T47D (cell line): ENCODE results near the gene CACNA1A.
A peak's percentile ranks its signal among the peaks of the same experiment; 100 is the strongest.

Experiments used
- DNase-seq, 2 experiments: peaks; one replicate each; pipeline versions ENCODE4 v3.0.0 to v3.0.0-alpha.2; 2011 to 2012; ENCODE audit warnings: low read depth in 1 of 2, low spot score in 1 of 2
- JUND ChIP-seq: IDR thresholded peaks from 2 replicates; pipeline ENCODE4 v1.6.1; 2012; ENCODE audit warnings: low read depth
- in situ Hi-C: cut with HindIII; loops from 2 replicates; pipeline ENCODE4 v1.10.0; 2016; ENCODE audit warnings: low sequenced_read_pairs, low pct_unique_long_range_greater_than_20kb

The CACNA1A gene

DNA sequence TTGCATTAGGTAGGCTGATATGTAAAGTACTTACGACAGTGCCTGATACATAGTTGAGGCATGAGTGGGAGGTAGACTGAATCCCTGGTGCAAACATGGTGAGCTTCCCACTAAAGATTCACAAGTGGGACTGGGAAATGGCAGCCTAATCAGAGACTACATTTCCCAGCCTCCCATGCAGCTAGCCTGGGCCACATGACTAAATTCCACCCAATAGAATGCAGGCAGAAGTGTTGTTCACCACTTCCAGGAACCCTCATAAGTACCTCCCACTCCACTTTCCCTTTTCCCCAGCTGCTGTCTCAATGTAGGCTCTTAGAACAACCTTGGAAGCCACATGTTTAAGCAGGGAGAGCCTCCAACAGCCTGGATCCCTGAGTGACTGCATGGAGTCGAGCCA lies 104.9 kb downstream of the CACNA1A start:
- peak; percentile 7 to 63 for DNase-seq
- in situ Hi-C loops: no loop called here
- TF ChIP-seq JUND: no peak

DNA sequence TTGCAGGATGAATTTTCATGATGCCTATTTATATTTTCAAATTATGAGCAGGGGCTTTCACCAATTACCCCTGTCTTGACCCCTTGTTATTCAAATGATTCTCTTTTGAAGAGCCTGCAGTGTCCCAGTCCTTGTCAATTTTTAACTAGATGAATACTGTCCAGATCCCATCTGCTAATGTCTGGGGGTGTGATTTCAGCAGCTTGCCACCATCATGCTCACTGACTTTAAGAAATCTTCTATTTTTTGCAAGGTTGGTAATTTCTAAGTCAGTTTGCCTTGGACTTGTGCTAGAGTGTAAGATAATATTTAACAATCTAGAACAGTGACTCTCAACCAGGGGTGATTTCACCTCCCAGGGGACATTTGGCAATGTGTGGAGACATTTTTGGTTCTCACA lies 106.0 kb downstream of the CACNA1A start:
- no peak for DNase-seq
- in situ Hi-C loops: no loop called here
- no peak for TF ChIP-seq JUND

DNA sequence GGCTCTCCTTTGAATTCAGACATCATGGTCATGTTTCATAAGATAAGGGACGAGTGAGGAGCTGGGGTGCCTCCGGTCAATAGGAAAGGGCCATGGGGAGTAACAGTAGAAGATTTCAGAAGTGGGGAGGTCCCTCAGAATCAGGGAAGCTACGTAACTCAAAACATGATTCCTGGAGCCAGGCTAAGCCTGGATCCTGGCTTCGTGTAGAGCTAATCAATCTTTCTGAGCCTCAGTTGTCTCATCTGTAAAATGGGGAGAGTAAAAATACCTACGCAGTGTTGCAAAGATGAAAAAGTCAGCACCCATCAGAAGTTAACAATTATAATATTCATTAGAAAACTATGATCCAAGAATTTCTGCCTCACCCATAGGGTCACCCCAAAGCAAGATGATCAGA lies 106.5 kb downstream of the CACNA1A start:
- in situ Hi-C loops: no loop called here
- no peak for DNase-seq
- TF ChIP-seq JUND: no peak

DNA sequence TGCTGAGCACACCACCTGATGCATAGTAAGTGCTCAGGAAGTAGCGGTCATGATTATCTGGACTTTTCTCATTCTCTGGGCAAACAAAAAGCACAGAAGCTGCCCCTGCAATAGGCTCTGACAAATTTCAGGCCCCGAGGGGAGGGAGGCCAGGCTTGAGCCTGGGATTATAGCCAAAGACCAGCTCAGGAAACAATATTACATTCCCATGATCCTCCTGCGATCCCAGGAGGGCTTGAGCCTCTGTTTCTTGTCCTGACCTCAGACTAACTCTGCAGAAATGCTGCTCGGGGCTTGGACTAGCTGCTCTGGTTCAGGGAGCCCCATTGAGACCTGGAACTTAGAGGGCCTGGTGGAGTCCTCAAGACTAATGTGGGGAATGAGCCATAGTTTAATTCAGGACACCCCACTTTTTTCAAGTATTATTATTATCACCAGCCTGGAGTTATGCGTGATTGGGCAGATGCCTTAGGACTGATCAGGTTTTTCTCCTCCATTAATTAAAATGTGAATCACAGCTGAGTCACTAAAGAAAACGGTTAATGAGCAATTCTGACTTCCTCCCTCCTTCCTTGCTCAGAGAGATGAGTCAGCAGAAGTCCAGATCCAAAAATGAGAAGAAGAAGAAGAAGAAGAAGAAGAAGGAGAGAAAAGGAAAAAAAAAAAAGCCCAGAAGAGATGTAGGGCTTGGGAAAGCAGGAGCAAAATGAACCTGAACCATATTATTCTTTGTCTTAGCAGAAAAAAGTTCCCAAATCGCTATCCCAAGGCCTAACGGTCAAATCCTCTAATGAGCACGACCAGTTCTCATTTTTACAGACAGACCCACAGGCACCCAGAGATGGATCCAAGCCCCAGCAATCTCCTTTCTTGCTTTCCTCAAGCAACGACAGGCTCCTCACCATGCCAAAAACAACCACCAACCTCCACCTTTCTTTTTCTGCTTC lies 107.2 kb downstream of the CACNA1A start:
- DNase-seq: no peak
- no peak for TF ChIP-seq JUND
- in situ Hi-C loops: no loop called here

- in situ Hi-C loops: no loop called here
- TF ChIP-seq JUND: no peak
- DNase-seq: no peak
These were observed 108.1 kb downstream of the CACNA1A start for GRCh38 chr19:13398182-13398581.

GRCh38 chr19:13396250-13397080 lies 109.8 kb downstream of the CACNA1A start:
- in situ Hi-C loops: no loop called here
- DNase-seq: peak in 1 of 2 experiments; percentile 13
- TF ChIP-seq JUND: no peak

DNA sequence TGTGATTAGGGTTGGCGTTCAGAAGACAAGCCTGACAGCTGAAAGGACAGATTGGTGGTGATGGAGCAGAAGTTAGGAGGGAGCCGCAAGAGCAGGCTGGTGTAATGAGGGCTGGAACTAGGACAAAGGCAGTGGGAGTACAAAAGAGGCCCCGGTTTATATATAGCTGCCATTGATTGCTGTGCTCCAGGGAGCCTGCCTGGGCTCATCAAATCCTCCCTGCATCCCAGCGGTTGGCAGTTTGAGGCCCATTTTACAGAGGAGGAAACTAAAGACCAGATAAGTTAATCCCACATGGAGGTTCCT lies 123.7 kb downstream of the CACNA1A start:
- no peak for DNase-seq
- no peak for TF ChIP-seq JUND
- in situ Hi-C loops: no loop called here

GRCh38 chr19:13381827-13382632 lies 124.2 kb downstream of the CACNA1A start:
- no peak for DNase-seq
- in situ Hi-C loops: no loop called here
- no peak for TF ChIP-seq JUND

GRCh38 chr19:13376537-13376936 lies 129.7 kb downstream of the CACNA1A start:
- in situ Hi-C loops: no loop called here
- DNase-seq: no peak
- TF ChIP-seq JUND: no peak

DNA sequence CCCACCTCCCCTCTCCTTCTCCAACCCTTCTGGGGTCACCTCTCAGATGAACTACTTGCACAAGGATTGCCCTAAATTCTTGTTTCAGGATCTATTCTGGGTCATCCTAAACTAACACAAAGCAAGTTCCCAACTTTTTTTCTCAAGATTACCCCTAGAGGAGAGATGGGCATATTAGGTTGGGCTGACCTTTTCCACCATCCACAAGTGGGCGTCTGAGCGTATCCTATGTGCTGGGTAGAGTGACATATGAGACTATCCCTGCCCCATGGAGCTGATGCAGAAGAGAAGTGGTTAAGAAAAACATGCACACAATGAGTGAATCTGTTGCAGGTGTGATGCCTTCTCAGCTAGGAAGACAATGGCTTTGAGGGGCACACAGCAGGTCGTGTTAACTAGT lies 132.7 kb downstream of the CACNA1A start:
- DNase-seq: no peak
- in situ Hi-C loops: no loop called here
- no peak for TF ChIP-seq JUND

GRCh38 chr19:13370948-13371347 lies 135.3 kb downstream of the CACNA1A start:
- in situ Hi-C loops: no loop called here
- no peak for DNase-seq
- TF ChIP-seq JUND: no peak

DNA sequence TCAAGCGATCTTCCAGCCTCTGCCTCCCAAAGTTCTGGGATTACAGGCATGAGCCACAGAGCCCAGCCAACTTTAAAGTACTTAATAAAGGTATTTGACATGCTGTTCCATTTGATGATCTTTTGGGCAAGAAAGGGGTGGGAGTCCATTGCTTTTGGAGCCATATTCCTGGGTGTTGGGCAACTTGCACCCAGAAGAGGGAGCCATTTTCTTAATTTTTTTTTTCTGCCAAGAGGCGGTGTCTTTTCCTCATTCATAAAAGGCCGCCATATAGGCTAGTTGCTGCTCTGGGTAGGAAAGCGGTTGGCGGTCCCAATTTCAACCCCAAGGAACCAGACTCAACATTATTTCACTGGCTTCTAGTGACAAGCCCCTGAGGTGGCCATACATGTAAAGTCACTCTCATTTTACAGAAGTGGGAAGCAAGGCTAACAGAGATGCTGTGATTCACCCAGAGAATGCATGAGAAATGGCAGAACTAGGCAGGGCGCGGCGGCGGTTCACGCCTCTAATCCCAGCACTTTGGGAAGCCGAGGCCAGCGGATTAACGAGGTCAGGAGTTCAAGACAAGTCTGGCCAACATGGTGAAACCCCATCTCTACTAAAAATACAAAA lies 139.6 kb downstream of the CACNA1A start:
- peak; percentile 9 to 51 for DNase-seq
- TF ChIP-seq JUND: no peak
- in situ Hi-C loops: no loop called here
